Measurements from ENCODE around the gene LZTR1. TPM values are rescaled to one million over a fixed set of nuclear protein-coding genes. Genes with fewer than 3 reads are reported as not detected.

LZTR1 gene
- total and polyA plus RNA-seq, 2 of the 4 experiments (the other 2 are of a cell fraction), result 22.8 to 41.3 TPM

DNA sequence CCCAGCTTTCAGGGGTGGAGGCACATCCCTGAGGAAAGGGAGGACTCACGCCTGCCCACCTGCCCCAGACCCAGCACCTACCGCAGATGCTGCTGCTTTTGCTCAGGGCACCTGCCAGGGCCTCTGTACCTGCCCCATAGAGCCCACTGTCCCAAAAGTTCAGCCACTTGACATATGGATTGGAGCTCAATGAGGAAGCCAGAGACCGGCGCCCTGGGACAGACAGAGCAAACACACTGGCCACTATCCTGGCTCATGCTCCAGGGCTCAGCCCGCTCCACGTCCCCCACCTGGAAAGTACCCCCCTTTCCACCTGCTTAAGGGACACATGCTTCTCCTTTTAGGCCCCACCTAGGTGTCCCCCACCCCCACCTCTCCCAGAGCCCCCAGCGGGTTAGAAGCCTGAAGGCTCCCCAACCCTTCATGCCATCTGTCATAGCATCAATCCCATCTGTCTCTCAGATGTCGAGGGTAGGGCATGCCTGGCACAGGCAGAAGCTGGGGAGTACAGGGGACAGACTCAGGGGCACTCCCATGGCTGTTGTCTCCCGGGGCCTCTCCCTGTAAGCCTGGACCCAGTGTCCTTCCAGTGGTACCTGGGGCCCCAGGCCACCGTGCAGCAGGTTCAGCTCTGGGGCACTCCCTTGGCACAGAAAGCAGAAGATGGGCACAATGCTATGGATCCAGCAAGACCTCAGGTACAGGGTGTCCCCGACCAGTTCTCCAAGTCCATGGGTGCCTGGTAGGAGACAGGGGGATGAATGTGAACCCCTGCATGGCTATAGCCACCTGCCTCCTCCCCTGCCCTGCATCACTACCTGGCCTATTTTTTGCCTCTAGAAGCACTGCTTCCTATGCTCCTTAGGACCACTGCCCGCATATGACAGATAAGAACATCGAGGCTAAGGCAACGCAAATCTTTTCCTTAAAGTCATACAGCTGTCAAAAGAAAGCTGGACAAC is 30.6 kb downstream of the LZTR1 start (continued):
- no peak for TF ChIP-seq SMC3 (IDR thresholded peaks at IDR 0.05; ENCODE audit: low read depth, low read length)

DNA sequence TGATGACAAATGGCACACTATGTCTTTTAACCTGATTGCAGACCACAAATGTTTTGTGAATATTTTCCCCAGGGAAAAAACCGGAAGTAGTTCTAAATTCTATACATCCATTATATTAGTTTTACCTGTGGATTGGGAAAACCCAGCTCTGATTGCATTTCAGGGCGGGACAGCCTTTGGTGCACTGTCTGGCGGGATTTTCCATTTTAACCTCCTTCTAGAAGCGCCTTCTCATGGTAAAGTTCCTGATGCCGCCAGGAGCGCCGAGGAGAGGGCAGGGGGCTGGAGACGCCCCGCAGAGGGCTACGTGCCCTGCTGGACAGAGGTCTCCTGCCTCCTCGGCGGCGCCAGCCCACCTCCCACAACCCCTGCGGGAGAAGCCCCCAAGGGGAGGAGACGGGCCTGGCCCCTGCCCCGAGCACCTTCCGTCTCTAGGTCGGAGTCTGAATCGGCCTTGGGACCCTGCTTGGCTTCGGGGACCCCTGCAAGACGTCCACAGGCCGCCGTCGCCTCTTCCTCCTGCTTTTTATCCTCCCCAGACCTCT is 31.6 kb downstream of the LZTR1 start:
- dilution Hi-C loops (cut with HindIII; ENCODE audit: low sequenced_read_pairs, unreplicated experiment), result no loop called here
- no peak; the same call in 1 of the 2 replicates for ATAC-seq (ENCODE audit: low read depth)

More for the DNA sequence above, 31.6 kb downstream of the LZTR1 start:
- in situ Hi-C loops (cut with MboI; ENCODE audit: low sequenced_read_pairs), result loop anchor here (10.0 kb wide), 1 partner anchor 81 kb away; no protein-coding TSS in a partner anchor
- H2BK15ac ChIP-seq (ENCODE audit: low read depth, low read length), result no peak overlapping the region
- no peaks in the 10 kb centered on the region for H3K36me3 ChIP-seq (ENCODE audit: control insufficient read depth, insufficient read depth, low read length)
- H3K4ac ChIP-seq (ENCODE audit: low read depth, low read length), result 0 out of 2 replicates have a peak overlapping the region, but pooled peaks have one; percentile 26
- H3K79me1 ChIP-seq (ENCODE audit: low read depth in 1 of 2, low read length in 2 of 2), result 0 out of 4 replicates have a peak, but pooled peaks cover 0 to 5% of the 10 kb centered on the region in 2 experiments
- no peak overlapping the region for H3K56ac ChIP-seq (ENCODE audit: extremely low read depth, insufficient read depth, low read length)
- DNase-seq, result no peak
- H2AK5ac ChIP-seq (ENCODE audit: low read depth, low read length), result no peak overlapping the region
- no TSS peak for BruUV-seq (replicated peaks)
- H3K27ac ChIP-seq (ENCODE audit: insufficient read depth, low read length), result peak overlapping the region; percentile 39; the same call in 1 of the 2 replicates
- intact Hi-C loops (cut with micrococcal nuclease), result loop anchor here (2.0 kb wide), 1 partner anchor 31 kb away; the partner anchor contains the start of gene LRRC74B
- no peak overlapping the region for H2BK20ac ChIP-seq (ENCODE audit: low read depth, low read length)
- H4K5ac ChIP-seq (ENCODE audit: low read depth, low read length), result no peak overlapping the region
- H3K27me3 ChIP-seq (ENCODE audit: control insufficient read depth, insufficient read depth, low read length), result no peaks in the 10 kb centered on the region
- POLR2A ChIA-PET (ENCODE audit: unreplicated experiment), result no interaction called here
- peak overlapping the region; percentile 52 for H3K4me3 ChIP-seq (ENCODE audit: insufficient read depth, low read depth, low read length)
- peak overlapping the region; percentile 100 for H2AFZ ChIP-seq (replicated peaks; ENCODE audit: low read length, poor library complexity)
- peak overlapping the region; percentile 38 for H2AK9ac ChIP-seq (replicated peaks; ENCODE audit: low read depth, low read length, poor library complexity)
- no peak overlapping the region for H3K23ac ChIP-seq (ENCODE audit: low read depth, low read length)
- H2BK120ac ChIP-seq (ENCODE audit: low read depth, low read length), result no peak overlapping the region
- H3K4me2 ChIP-seq (ENCODE audit: low read depth, low read length), result peak overlapping the region; percentile 85
- no peak overlapping the region for H3K18ac ChIP-seq (ENCODE audit: low read depth, low read length)
- H3K14ac ChIP-seq (replicated peaks; ENCODE audit: low read depth, low read length), result no peak overlapping the region
- H3K9me1 ChIP-seq (ENCODE audit: insufficient read depth, low read length), result peaks cover 10% of the 10 kb centered on the region; the same call in 1 of the 2 replicates
- peaks cover 4% of the 10 kb centered on the region; the same call in 1 of the 2 replicates for H4K20me1 ChIP-seq (ENCODE audit: insufficient read depth, low read length)
- peak overlapping the region; percentile 55 for H3K9ac ChIP-seq (ENCODE audit: low read depth, low read length)
- H4K8ac ChIP-seq (ENCODE audit: low read depth in 2 of 2, low read length in 2 of 2), result peak overlapping the region in 1 of 2 experiments; percentile 81; a peak in 3 of 4 replicates
- CTCF ChIA-PET, result no interaction called here
- H3K9me3 ChIP-seq (ENCODE audit: control insufficient read depth, insufficient read depth, low read length), result no peaks in the 10 kb centered on the region
- H2BK5ac ChIP-seq (ENCODE audit: low read depth, low read length, poor library complexity, severe bottlenecking), result no peak overlapping the region
- 0% methylated on average over 6 of the region's 24 CpGs; no CpG with 5 or more reads in 1 of the 2 experiments for WGBS, 2 experiments (ENCODE audit: extremely low coverage in 2 of 2, insufficient read length in 1 of 2)
- H4K91ac ChIP-seq (ENCODE audit: insufficient read depth, low read depth, low read length), result no peak overlapping the region
- peaks cover 14% of the 10 kb centered on the region for H3K4me1 ChIP-seq (ENCODE audit: control insufficient read depth, insufficient read depth, low read length)
- TF ChIP-seq SMC3 (IDR thresholded peaks at IDR 0.05; ENCODE audit: low read depth, low read length) (no peak), RAD21 (IDR thresholded peaks at IDR 0.05; ENCODE audit: low read length) (no peak), MAZ (IDR thresholded peaks at IDR 0.05; ENCODE audit: borderline replicate concordance, low read depth, low read length) (no peak), POLR2A (IDR thresholded peaks at IDR 0.05; ENCODE audit: low read depth, low read length) (peak; percentile 72), BHLHE40 (IDR thresholded peaks at IDR 0.05; ENCODE audit: low read depth, low read length) (no peak)
